Measurements from ENCODE around the gene CCDC192. TPM values are rescaled to one million over a fixed set of nuclear protein-coding genes. Genes with fewer than 3 reads are reported as not detected.

The CCDC192 gene
- total RNA-seq, 3 donors from 2014 or later: 1.3 TPM; not detected in 2

DNA sequence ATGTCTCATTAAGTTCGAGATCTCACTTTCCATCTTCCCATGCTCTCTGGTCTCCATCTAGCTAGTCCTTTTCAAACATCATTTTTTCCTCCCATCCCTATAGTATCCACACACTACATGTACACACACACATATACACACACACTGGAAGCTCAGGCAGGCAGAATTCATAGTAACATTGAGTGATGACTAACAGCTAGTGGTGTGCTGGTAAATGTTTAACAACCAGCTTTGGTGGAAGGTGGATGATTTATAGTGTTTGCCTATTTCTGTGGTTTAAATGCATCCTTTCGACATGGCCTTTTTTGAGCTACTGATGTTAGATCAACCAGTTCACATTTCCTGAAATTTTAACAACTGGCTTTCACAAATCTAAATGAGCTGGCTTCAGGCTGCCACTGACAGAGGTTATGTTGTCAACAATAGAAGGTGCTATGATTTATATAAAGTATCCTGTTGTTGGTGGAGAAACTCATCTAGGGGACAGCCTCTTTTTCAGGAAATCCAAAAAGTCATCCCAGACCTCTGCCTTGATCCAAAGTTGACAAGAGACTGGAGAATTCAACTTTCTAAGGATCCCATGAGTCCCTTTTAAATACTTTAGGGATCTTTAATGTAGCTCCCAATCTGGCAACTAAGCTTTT is 117.8 kb downstream of the CCDC192 start:
- no peak for DNase-seq (ENCODE audit: low spot score in 2 of 2)
- peak overlapping the region in 1 of 2 donors; percentile 1 for H3K27ac ChIP-seq
- intact Hi-C loops (cut with DNase I; ENCODE audit: low total_unique reads): no loop called here

GRCh38 chr5:127821896-127822295 is 118.7 kb downstream of the CCDC192 start:
- Histone ChIP-seq H3K9me3 (no peaks in the 10 kb centered on the region), H3K27me3 (no peaks in the 10 kb centered on the region), H3K36me3 (no peaks in the 10 kb centered on the region), H3K4me3 (no peak overlapping the region), H3K4me1 (peaks cover 0 to 4% of the 10 kb centered on the region in 2 donors), H3K27ac (peak overlapping the region; percentile 84 to 87)
- intact Hi-C loops (cut with DNase I; ENCODE audit: low total_unique reads): no loop called here
- TF ChIP-seq, protein P1, sequence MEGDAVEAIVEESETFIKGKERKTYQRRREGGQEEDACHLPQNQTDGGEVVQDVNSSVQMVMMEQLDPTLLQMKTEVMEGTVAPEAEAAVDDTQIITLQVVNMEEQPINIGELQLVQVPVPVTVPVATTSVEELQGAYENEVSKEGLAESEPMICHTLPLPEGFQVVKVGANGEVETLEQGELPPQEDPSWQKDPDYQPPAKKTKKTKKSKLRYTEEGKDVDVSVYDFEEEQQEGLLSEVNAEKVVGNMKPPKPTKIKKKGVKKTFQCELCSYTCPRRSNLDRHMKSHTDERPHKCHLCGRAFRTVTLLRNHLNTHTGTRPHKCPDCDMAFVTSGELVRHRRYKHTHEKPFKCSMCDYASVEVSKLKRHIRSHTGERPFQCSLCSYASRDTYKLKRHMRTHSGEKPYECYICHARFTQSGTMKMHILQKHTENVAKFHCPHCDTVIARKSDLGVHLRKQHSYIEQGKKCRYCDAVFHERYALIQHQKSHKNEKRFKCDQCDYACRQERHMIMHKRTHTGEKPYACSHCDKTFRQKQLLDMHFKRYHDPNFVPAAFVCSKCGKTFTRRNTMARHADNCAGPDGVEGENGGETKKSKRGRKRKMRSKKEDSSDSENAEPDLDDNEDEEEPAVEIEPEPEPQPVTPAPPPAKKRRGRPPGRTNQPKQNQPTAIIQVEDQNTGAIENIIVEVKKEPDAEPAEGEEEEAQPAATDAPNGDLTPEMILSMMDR (IDR thresholded peaks at IDR 0.05): no peak
- TF ChIP-seq POLR2AphosphoS5 (IDR thresholded peaks at IDR 0.05): no peak
- no peak for TF ChIP-seq POLR2A (IDR thresholded peaks at IDR 0.05)
- no peak for DNase-seq (ENCODE audit: low spot score in 2 of 2)

More for the DNA sequence above, 117.8 kb downstream of the CCDC192 start:
- TF ChIP-seq POLR2A (IDR thresholded peaks at IDR 0.05) (no peak), POLR2AphosphoS5 (IDR thresholded peaks at IDR 0.05) (no peak)
- TF ChIP-seq, protein P1 (IDR thresholded peaks at IDR 0.05): no peak
- Histone ChIP-seq H3K9me3 (no peaks in the 10 kb centered on the region), H3K36me3 (no peaks in the 10 kb centered on the region), H3K4me3 (no peak overlapping the region), H3K27me3 (no peaks in the 10 kb centered on the region), H3K4me1 (peaks cover 0 to 4% of the 10 kb centered on the region in 2 donors)

DNA sequence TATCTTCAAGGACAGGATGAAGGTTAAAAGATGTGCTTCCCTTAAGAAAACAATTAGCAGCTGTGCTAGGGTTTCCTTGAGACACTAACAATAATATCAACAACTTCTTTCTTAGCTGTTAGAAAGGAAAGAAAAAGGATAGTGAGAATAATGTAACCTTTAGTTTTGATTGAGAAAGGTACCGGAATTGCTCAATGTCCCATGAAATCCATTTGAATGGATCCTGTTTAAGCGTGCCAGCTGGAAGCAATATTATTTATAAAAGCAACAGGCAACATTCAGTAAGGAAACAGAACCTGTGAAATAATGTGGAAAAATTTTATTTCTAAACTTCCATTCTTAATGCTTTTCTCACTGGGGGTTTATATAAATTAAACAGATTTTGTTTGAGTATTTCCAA is 120.9 kb downstream of the CCDC192 start:
- intact Hi-C loops (cut with DNase I; ENCODE audit: low total_unique reads): no loop called here
- H3K27ac ChIP-seq: peak overlapping the region; percentile 84 to 87
- no peak for DNase-seq (ENCODE audit: low spot score in 2 of 2)

GRCh38 chr5:127826011-127826410 is 122.8 kb downstream of the CCDC192 start:
- H3K27me3 ChIP-seq: no peaks in the 10 kb centered on the region
- no peaks in the 10 kb centered on the region for H3K9me3 ChIP-seq
- intact Hi-C loops (cut with DNase I; ENCODE audit: low total_unique reads): no loop called here
- no peak for DNase-seq (ENCODE audit: low spot score in 2 of 2)
- H3K4me3 ChIP-seq: no peak overlapping the region
- no peak overlapping the region for H3K27ac ChIP-seq
- no peaks in the 10 kb centered on the region for H3K36me3 ChIP-seq
- H3K4me1 ChIP-seq: peaks cover 0 to 4% of the 10 kb centered on the region in 2 donors
- TF ChIP-seq, protein P1 (IDR thresholded peaks at IDR 0.05): no peak
- TF ChIP-seq POLR2AphosphoS5 (IDR thresholded peaks at IDR 0.05) (no peak), POLR2A (IDR thresholded peaks at IDR 0.05) (no peak)

More for the DNA sequence above, 120.9 kb downstream of the CCDC192 start:
- no peaks in the 10 kb centered on the region for H3K9me3 ChIP-seq
- no peak overlapping the region for H3K4me3 ChIP-seq
- TF ChIP-seq, protein P1 (IDR thresholded peaks at IDR 0.05): no peak
- H3K36me3 ChIP-seq: no peaks in the 10 kb centered on the region
- no peaks in the 10 kb centered on the region for H3K27me3 ChIP-seq
- peaks cover 0 to 4% of the 10 kb centered on the region in 2 donors for H3K4me1 ChIP-seq

- TF ChIP-seq POLR2AphosphoS5 (IDR thresholded peaks at IDR 0.05): no peak
- no peak for TF ChIP-seq POLR2A (IDR thresholded peaks at IDR 0.05)
- TF ChIP-seq, protein P1 (IDR thresholded peaks at IDR 0.05): no peak
- peaks cover 0 to 4% of the 10 kb centered on the region in 2 donors for H3K4me1 ChIP-seq
- no peaks in the 10 kb centered on the region for H3K27me3 ChIP-seq
- H3K27ac ChIP-seq: no peak overlapping the region
- intact Hi-C loops (cut with DNase I; ENCODE audit: low total_unique reads): no loop called here
- no peaks in the 10 kb centered on the region for H3K36me3 ChIP-seq
- no peaks in the 10 kb centered on the region for H3K9me3 ChIP-seq
- no peak overlapping the region for H3K4me3 ChIP-seq
- no peak for DNase-seq (ENCODE audit: low spot score in 2 of 2)
Observed at GRCh38 chr5:127827451-127827850, 124.3 kb downstream of the CCDC192 start.
